Neural cell (in vitro differentiated cells): Measurements from ENCODE around the gene CDC42BPB. TPM values are rescaled to one million over a fixed set of nuclear protein-coding genes. Genes with fewer than 3 reads are reported as not detected.
A peak's percentile ranks its signal among the peaks of the same experiment; 100 is the strongest.

Experiments used
- H2AFZ ChIP-seq: fragments of 200-600, 300-800 bp; sonication (generic), shearing (Covaris generic); 2 replicates; pipeline ENCODE4 v1.6.0; 2014; ENCODE audit warnings: low read depth, mild to moderate bottlenecking, antibody characterized with exemption, low read length, moderate library complexity
- H3F3A ChIP-seq: fragments of 200-600 bp; shearing (Covaris generic); 2 replicates; pipeline ENCODE4 v1.6.1; 2016; ENCODE audit warnings: mild to moderate bottlenecking, moderate library complexity, mixed read lengths, antibody characterized with exemption, low read length; ENCODE audit not compliant: insufficient read depth, poor library complexity, severe bottlenecking
- H3K27ac ChIP-seq: fragments of 200-600, 300-800 bp; sonication (generic), shearing (Covaris generic); 2 replicates; pipeline ENCODE4 v1.5.1; 2014; ENCODE audit warnings: mild to moderate bottlenecking, low read length, moderate library complexity
- H3K27me3 ChIP-seq: fragments of 300-800, 200-600 bp; sonication (generic), shearing (Covaris generic); 2 replicates; pipeline ENCODE4 v1.6.0; 2014; ENCODE audit warnings: mild to moderate bottlenecking, low read depth, low read length, moderate library complexity; ENCODE audit not compliant: insufficient read depth
- H3K36me3 ChIP-seq: fragments of 300-800, 200-600 bp; sonication (generic), shearing (Covaris generic); 2 replicates; pipeline ENCODE4 v1.5.1; 2014; ENCODE audit warnings: mild to moderate bottlenecking, antibody characterized with exemption, low read length, moderate library complexity; ENCODE audit not compliant: insufficient read depth
- H3K4me2 ChIP-seq: fragments of 300-800, 200-600 bp; sonication (generic), shearing (Covaris generic); 2 replicates; pipeline ENCODE4 v1.6.0; 2014; ENCODE audit warnings: mild to moderate bottlenecking, low read length
- H3K4me3 ChIP-seq: fragments of 300-800, 200-600 bp; sonication (generic), shearing (Covaris generic); 2 replicates; pipeline ENCODE4 v1.5.1; 2014; ENCODE audit warnings: mild to moderate bottlenecking, low read length, moderate library complexity
- H3K79me2 ChIP-seq: fragments of 200-600 bp; shearing (Covaris generic); replicated peaks from 2 replicates; pipeline ENCODE4 v1.6.0; 2014; ENCODE audit warnings: mild to moderate bottlenecking, low read length, moderate library complexity; ENCODE audit not compliant: insufficient read depth
- H3K9ac ChIP-seq: fragments of 300-800, 200-600 bp; sonication (generic), shearing (Covaris generic); 2 replicates; pipeline ENCODE4 v1.6.1; 2016; ENCODE audit warnings: mild to moderate bottlenecking, low read length, mixed read lengths
- H3K9me2 ChIP-seq: fragments of 200-600 bp; shearing (Covaris generic); 2 replicates; pipeline ENCODE4 v1.6.1; 2016; ENCODE audit warnings: mild to moderate bottlenecking, low read length, mixed read lengths; ENCODE audit not compliant: insufficient read depth
- H3K9me3 ChIP-seq: fragments of 200-600, 300-800 bp; sonication (generic), shearing (Covaris generic); 2 replicates; pipeline ENCODE4 v1.6.1; 2016; ENCODE audit warnings: mild to moderate bottlenecking, mixed run types, low read length, moderate library complexity, mixed read lengths
- H4K20me1 ChIP-seq: fragments of 200-600 bp; shearing (Covaris generic); 2 replicates; pipeline ENCODE4 v1.6.1; 2016; ENCODE audit warnings: mild to moderate bottlenecking, mixed run types; ENCODE audit not compliant: insufficient read depth
- EP300 ChIP-seq: fragments of 450-650 bp; conservative IDR thresholded peaks from 2 replicates; pipeline ENCODE4 v1.6.1; 2014; ENCODE audit warnings: antibody characterized with exemption, mild to moderate bottlenecking, moderate library complexity; ENCODE audit not compliant: poor library complexity, severe bottlenecking
- EZH2 ChIP-seq: fragments of 200-600, 300-800 bp; shearing (Covaris generic), sonication (generic); IDR thresholded peaks from 2 replicates; pipeline ENCODE4 v1.6.1; 2014; ENCODE audit warnings: antibody characterized with exemption, low read length, borderline replicate concordance, mild to moderate bottlenecking; ENCODE audit not compliant: insufficient read depth, poor library complexity, severe bottlenecking
- MXI1 ChIP-seq: fragments of 450-650 bp; conservative IDR thresholded peaks from 2 replicates; pipeline ENCODE4 v1.6.1; 2014; ENCODE audit warnings: antibody characterized with exemption, mild to moderate bottlenecking; ENCODE audit not compliant: poor library complexity, severe bottlenecking
- POLR2AphosphoS5 ChIP-seq: IDR thresholded peaks from 2 replicates; pipeline ENCODE4 v1.6.1; 2012
- RAD21 ChIP-seq: fragments of 450-650 bp; conservative IDR thresholded peaks from 2 replicates; pipeline ENCODE4 v1.6.1; 2014; ENCODE audit warnings: antibody characterized with exemption, mild to moderate bottlenecking, moderate library complexity
- SMC3 ChIP-seq: fragments of 450-650 bp; conservative IDR thresholded peaks from 2 replicates; pipeline ENCODE4 v1.6.1; 2014; ENCODE audit warnings: antibody characterized with exemption, mild to moderate bottlenecking, moderate library complexity; ENCODE audit not compliant: poor library complexity
- TAF1 ChIP-seq: IDR thresholded peaks from 2 replicates; pipeline ENCODE4 v1.6.1; 2012; ENCODE audit warnings: low read depth
- polyA plus RNA-seq: library from polyadenylated mRNA; depleted of rRNA; stranded (reverse); fragments of >200 nt; gene quantifications from 2 replicates; pipeline ENCODE4 v1.2.3, GENCODE V29; 2014
- TF ChIP-seq, protein P1 (sequence below): fragments of 450-650 bp; IDR thresholded peaks from 2 replicates; pipeline ENCODE4 v1.5.1; 2014; ENCODE audit warnings: antibody characterized with exemption, mild to moderate bottlenecking, moderate library complexity; ENCODE audit not compliant: poor library complexity, severe bottlenecking
- TF ChIP-seq, protein P2 (sequence below): IDR thresholded peaks from 2 replicates; pipeline ENCODE4 v1.6.1; 2012; ENCODE audit warnings: borderline replicate concordance

Gene CDC42BPB
- polyA plus RNA-seq, 1 donor from 2014 or later: 43.8 TPM

DNA sequence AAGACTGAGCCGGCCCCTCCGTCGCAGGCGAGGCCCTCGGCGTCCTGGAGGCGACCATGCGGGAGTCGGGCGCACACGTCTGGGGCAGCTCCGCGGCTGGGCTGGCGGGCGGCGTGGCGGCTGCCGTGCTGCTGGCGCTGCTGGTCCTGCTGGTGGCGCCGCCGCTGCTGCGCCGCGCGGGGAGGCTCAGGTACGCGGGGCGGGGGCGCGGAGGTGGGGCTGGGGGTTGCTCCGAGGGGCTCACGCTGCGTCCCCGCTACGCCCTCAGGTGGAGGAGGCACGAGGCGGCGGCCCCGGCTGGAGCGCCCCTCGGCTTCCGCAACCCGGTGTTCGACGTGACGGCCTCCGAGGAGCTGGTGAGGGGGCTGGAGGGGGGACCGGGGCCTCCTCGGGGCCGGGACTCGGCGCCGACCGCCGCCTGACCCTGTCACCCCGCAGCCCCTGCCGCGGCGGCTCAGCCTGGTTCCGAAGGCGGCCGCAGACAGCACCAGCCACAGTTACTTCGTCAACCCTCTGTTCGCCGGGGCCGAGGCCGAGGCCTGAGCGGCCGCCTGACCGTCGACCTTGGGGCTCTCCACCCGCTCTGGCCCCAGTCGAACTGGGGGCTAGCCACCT is 127.1 kb downstream of the CDC42BPB start:
- Histone ChIP-seq H3K36me3 (no peaks in the 10 kb centered on the region), H3K9me3 (no peaks in the 10 kb centered on the region), H4K20me1 (no peaks in the 10 kb centered on the region), H3K9me2 (no peaks in the 10 kb centered on the region), H3K4me2 (no peak overlapping the region), H2AFZ (no peak overlapping the region), H3K4me3 (peak overlapping the region; percentile 39), H3K27ac (no peak overlapping the region), H3K27me3 (peaks cover 56% of the 10 kb centered on the region), H3K9ac (no peak overlapping the region), H3K79me2 (no peaks in the 10 kb centered on the region), H3F3A (no peaks in the 10 kb centered on the region)
- TF ChIP-seq, protein P1, sequence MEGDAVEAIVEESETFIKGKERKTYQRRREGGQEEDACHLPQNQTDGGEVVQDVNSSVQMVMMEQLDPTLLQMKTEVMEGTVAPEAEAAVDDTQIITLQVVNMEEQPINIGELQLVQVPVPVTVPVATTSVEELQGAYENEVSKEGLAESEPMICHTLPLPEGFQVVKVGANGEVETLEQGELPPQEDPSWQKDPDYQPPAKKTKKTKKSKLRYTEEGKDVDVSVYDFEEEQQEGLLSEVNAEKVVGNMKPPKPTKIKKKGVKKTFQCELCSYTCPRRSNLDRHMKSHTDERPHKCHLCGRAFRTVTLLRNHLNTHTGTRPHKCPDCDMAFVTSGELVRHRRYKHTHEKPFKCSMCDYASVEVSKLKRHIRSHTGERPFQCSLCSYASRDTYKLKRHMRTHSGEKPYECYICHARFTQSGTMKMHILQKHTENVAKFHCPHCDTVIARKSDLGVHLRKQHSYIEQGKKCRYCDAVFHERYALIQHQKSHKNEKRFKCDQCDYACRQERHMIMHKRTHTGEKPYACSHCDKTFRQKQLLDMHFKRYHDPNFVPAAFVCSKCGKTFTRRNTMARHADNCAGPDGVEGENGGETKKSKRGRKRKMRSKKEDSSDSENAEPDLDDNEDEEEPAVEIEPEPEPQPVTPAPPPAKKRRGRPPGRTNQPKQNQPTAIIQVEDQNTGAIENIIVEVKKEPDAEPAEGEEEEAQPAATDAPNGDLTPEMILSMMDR: peak; percentile 32
- TF ChIP-seq, protein P2, sequence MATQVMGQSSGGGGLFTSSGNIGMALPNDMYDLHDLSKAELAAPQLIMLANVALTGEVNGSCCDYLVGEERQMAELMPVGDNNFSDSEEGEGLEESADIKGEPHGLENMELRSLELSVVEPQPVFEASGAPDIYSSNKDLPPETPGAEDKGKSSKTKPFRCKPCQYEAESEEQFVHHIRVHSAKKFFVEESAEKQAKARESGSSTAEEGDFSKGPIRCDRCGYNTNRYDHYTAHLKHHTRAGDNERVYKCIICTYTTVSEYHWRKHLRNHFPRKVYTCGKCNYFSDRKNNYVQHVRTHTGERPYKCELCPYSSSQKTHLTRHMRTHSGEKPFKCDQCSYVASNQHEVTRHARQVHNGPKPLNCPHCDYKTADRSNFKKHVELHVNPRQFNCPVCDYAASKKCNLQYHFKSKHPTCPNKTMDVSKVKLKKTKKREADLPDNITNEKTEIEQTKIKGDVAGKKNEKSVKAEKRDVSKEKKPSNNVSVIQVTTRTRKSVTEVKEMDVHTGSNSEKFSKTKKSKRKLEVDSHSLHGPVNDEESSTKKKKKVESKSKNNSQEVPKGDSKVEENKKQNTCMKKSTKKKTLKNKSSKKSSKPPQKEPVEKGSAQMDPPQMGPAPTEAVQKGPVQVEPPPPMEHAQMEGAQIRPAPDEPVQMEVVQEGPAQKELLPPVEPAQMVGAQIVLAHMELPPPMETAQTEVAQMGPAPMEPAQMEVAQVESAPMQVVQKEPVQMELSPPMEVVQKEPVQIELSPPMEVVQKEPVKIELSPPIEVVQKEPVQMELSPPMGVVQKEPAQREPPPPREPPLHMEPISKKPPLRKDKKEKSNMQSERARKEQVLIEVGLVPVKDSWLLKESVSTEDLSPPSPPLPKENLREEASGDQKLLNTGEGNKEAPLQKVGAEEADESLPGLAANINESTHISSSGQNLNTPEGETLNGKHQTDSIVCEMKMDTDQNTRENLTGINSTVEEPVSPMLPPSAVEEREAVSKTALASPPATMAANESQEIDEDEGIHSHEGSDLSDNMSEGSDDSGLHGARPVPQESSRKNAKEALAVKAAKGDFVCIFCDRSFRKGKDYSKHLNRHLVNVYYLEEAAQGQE: no peak
- TF ChIP-seq SMC3 (peak; percentile 24), RAD21 (peak; percentile 11), MXI1 (peak; percentile 21)

DNA sequence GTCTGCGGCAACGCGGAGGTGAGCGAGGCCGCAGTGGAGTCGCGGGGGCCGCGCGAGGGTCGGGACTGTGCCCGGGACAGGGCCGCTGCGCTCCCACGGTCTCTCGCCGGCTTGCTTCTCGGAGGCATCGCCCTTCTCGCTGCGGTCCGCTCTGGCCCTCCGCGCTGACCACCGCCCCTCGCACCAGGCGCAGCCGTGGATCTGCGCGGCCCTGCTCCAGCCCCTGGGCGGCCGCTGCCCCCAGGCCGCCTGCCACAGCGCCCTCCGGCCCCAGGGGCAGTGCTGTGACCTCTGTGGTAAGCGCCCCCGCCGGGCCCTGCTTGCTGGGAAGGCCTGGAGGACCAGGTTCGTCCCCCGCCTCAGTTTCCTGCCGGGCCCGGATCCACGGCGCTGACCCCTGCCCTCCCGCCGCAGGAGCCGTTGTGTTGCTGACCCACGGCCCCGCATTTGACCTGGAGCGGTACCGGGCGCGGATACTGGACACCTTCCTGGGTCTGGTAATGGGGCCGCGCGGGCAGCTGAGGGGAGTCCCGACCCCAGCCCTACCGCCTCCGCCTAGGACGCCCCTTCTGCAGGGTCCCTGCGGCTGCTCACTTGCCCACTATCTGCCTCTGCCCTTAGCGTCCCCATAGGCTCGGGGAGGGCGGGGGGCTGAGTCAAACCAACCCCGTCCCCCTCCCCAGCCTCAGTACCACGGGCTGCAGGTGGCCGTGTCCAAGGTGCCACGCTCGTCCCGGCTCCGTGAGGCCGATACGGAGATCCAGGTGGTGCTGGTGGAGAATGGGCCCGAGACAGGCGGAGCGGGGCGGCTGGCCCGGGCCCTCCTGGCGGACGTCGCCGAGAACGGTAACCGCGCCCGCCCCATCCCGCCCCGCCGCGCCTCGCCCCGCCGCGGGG is 127.9 kb downstream of the CDC42BPB start:
- Histone ChIP-seq H3F3A (no peaks in the 10 kb centered on the region), H2AFZ (no peak overlapping the region), H3K27ac (no peak overlapping the region), H3K9me3 (no peaks in the 10 kb centered on the region), H3K9me2 (no peaks in the 10 kb centered on the region), H3K79me2 (no peaks in the 10 kb centered on the region), H3K4me3 (peak overlapping the region; percentile 39), H3K4me2 (no peak overlapping the region), H4K20me1 (no peaks in the 10 kb centered on the region), H3K36me3 (no peaks in the 10 kb centered on the region), H3K9ac (no peak overlapping the region), H3K27me3 (peaks cover 64% of the 10 kb centered on the region)
- TF ChIP-seq TAF1: no peak
- TF ChIP-seq, protein P1: no peak
- no peak for TF ChIP-seq MXI1
- no peak for TF ChIP-seq RAD21
- TF ChIP-seq EP300: no peak
- no peak for TF ChIP-seq EZH2
- no peak for TF ChIP-seq POLR2AphosphoS5
- TF ChIP-seq, protein P2: no peak
- TF ChIP-seq SMC3: no peak
